Activated CD8-positive, alpha-beta T cell treated with anti-CD3 and anti-CD28 coated beads, Interleukin-2, amount 10 ng/mL, durations not matched to agents 7 days and 5 days (primary cell): ENCODE results near the gene OR52I1. TPM values are rescaled to one million over a fixed set of nuclear protein-coding genes. Genes with fewer than 3 reads are reported as not detected.
A peak's percentile ranks its signal among the peaks of the same experiment; 100 is the strongest.

Experiments used
- ATAC-seq: fragments of 150-1000 bp; cut with Tn5 transposase; one replicate; pipeline ENCODE4 v1.10.0; 2021; ENCODE audit warnings: moderate library complexity
- CTCF ChIA-PET: fragments of 350-600 bp; sonication (Branson Sonifier 250); formaldehyde crosslinking; loops from one replicate; lab custom pipeline; 2021; ENCODE audit warnings: antibody characterized with exemption; lab: Charles Lee
- POLR2A ChIA-PET: fragments of 350-600 bp; sonication (Branson Sonifier 250); formaldehyde crosslinking; loops from one replicate; lab custom pipeline; 2021; ENCODE audit warnings: antibody characterized with exemption; lab: Charles Lee
- DNase-seq: peaks from one replicate; pipeline ENCODE4 v3.0.0-alpha.2; 2020
- H3K27ac Mint-ChIP-seq: one replicate; pipeline ENCODE4 v1.8.0; 2021; ENCODE audit warnings: mild to moderate bottlenecking, mixed read lengths
- H3K27me3 Mint-ChIP-seq: one replicate; pipeline ENCODE4 v1.8.0; 2021; ENCODE audit warnings: low read depth, mixed read lengths
- H3K36me3 Mint-ChIP-seq: one replicate; pipeline ENCODE4 v1.8.0; 2021; ENCODE audit warnings: low read depth, mixed read lengths
- H3K4me1 Mint-ChIP-seq: one replicate; pipeline ENCODE4 v1.8.0; 2021; ENCODE audit warnings: low read depth, mixed read lengths
- H3K4me3 Mint-ChIP-seq: one replicate; pipeline ENCODE4 v1.8.0; 2021; ENCODE audit warnings: mild to moderate bottlenecking, mixed read lengths
- H3K9me3 Mint-ChIP-seq: one replicate; pipeline ENCODE4 v1.8.0; 2022; ENCODE audit warnings: mixed read lengths; ENCODE audit not compliant: insufficient read depth
- total RNA-seq, 2 experiments: library from RNA; stranded (reverse); gene quantifications; one replicate each; pipeline ENCODE4 v1.2.3, GENCODE V29; 2021

Gene OR52I1
- total RNA-seq, 2 experiments from 2014 or later, result not detected

DNA sequence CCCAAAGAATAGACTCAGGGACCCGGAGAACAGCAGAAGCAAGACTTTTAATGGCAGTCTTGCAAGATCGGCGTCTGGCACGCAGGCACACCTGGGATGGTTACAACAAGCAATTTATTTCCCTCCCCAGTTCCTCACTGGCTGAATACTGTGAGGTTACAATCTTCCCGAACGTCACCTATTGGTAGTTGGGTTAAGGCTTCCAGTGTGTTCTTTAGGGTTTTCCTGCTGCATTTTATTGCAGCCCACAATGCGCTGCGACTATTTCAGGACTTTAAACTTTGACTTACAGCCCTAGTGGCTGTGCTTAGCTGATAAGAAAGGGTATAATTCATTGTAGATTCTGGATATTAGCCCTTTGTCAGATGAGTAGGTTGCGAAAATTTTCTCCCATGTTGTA is 25.7 kb downstream of the OR52I1 start:
- ChIA-PET POLR2A (no interaction called here), CTCF (no interaction called here)
- Mint-ChIP-seq H3K4me3 (no peak overlapping the region), H3K4me1 (no peaks in the 10 kb centered on the region), H3K27me3 (peaks cover 13% of the 10 kb centered on the region), H3K36me3 (no peaks in the 10 kb centered on the region), H3K27ac (no peak overlapping the region), H3K9me3 (no peaks in the 10 kb centered on the region)
- no peak for DNase-seq
- ATAC-seq, result no peak

- no peak overlapping the region for H3K4me3 Mint-ChIP-seq
- H3K36me3 Mint-ChIP-seq, result no peaks in the 10 kb centered on the region
- H3K27me3 Mint-ChIP-seq, result peaks cover 32% of the 10 kb centered on the region
- H3K9me3 Mint-ChIP-seq, result peaks cover 4% of the 10 kb centered on the region
- DNase-seq (peak; percentile 82), ATAC-seq (peak; percentile 57)
- H3K4me1 Mint-ChIP-seq, result no peaks in the 10 kb centered on the region
- H3K27ac Mint-ChIP-seq, result no peak overlapping the region
- ChIA-PET POLR2A (no interaction called here), CTCF (interaction anchor here (1.2 to 2.8 kb wide), 4 partner anchors 11 to 20 kb away, joined by 3 to 26 read pairs (median 4); partner anchors contain the start of genes OR51D1 and TRIM68)
Observed at GRCh38 chr11:4626207-4627099, 32.6 kb downstream of the OR52I1 start.

GRCh38 chr11:4636136-4636535 is 42.3 kb downstream of the OR52I1 start:
- no peak for DNase-seq
- ChIA-PET POLR2A (no interaction called here), CTCF (interaction anchor here (0.8 to 3.2 kb wide), 16 partner anchors 9 to 655 kb away, joined by 3 to 26 read pairs (median 6); no protein-coding TSS in a partner anchor)
- H3K4me1 Mint-ChIP-seq, result no peaks in the 10 kb centered on the region
- no peaks in the 10 kb centered on the region for H3K9me3 Mint-ChIP-seq
- no peaks in the 10 kb centered on the region for H3K36me3 Mint-ChIP-seq
- no peak overlapping the region for H3K27ac Mint-ChIP-seq
- no peak overlapping the region for H3K4me3 Mint-ChIP-seq
- H3K27me3 Mint-ChIP-seq, result peaks cover 5% of the 10 kb centered on the region
- no peak for ATAC-seq

GRCh38 chr11:4636962-4637661 is 43.3 kb downstream of the OR52I1 start, which contains the start of gene OR51D1:
Gene OR51D1, plus strand, starts transcription at chr11:4637477. Its CDS starts 2,314 bp downstream, at chr11:4639791.
- Mint-ChIP-seq H3K9me3 (no peaks in the 10 kb centered on the region), H3K27ac (no peak within 1 kb of the TSS), H3K4me1 (no peaks in the 10 kb centered on the region), H3K27me3 (peaks cover 3% of the 10 kb centered on the region), H3K4me3 (no peak within 1 kb of the TSS), H3K36me3 (no peaks in the 10 kb centered on the region)
- ATAC-seq (peak; percentile 97), DNase-seq (peak; percentile 75)
- ChIA-PET CTCF (interaction anchor here (0.6 to 3.2 kb wide), 21 partner anchors 8 to 1254 kb away, joined by 3 to 26 read pairs (median 4); partner anchors contain the start of gene OR52I1), POLR2A (no interaction called here)

DNA sequence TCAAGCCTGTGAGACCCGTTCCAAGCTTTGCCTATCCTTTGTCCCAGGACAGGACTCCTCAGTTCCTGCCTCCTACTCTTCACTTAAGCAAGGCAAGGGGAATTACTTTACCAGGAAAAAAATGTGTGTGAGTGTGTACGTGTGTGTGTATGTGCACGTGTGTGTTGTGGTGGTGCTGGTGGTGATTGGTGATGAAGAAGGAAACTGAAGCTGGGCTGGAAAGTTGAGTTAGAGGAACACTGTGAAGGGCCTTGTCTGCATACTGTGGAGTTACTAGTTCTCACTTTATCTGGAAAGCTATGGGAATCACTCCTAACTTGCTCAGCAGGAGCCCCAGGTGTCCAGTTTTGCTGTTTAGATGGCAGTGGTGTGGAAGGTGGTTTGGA is 43.8 kb downstream of the OR52I1 start:
- Mint-ChIP-seq H3K27ac (no peak overlapping the region), H3K4me1 (no peaks in the 10 kb centered on the region)

GRCh38 chr11:4639931-4640330 is 46.1 kb downstream of the OR52I1 start:
- CTCF ChIA-PET, result no interaction called here
- POLR2A ChIA-PET, result no interaction called here
- ATAC-seq, result no peak

More for the DNA sequence above, 43.8 kb downstream of the OR52I1 start:
- H3K9me3 Mint-ChIP-seq, result no peaks in the 10 kb centered on the region
- DNase-seq (no peak), ATAC-seq (no peak)
- ChIA-PET CTCF (interaction anchor here (0.6 to 3.2 kb wide), 14 partner anchors 10 to 1253 kb away, joined by 3 to 26 read pairs (median 6); partner anchors contain the start of gene OR52I1), POLR2A (no interaction called here)
- no peak overlapping the region for H3K4me3 Mint-ChIP-seq
- H3K27me3 Mint-ChIP-seq, result peaks cover 2% of the 10 kb centered on the region
- no peaks in the 10 kb centered on the region for H3K36me3 Mint-ChIP-seq

DNA sequence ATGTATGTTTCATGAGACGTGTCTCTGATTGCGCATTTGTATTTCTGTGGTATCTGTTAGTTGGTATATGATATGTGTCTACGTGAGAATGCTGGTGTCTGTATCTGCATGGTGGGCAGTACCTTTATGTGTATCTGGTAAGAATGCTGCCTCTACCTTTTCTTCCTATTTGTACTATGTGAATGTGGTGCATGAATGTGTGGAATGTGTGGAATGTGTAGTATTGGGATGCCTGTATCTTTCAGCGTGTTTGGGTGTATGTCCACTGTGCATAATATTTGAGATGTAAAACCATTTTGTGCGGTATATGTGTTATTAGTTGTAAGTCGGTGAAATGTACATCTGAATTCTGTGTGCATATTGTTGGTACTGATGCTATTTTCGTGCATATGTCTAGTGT is 47.7 kb downstream of the OR52I1 start:
- DNase-seq (no peak), ATAC-seq (no peak)
- Mint-ChIP-seq H3K36me3 (no peaks in the 10 kb centered on the region), H3K27ac (no peak overlapping the region), H3K4me1 (no peaks in the 10 kb centered on the region), H3K9me3 (no peaks in the 10 kb centered on the region), H3K4me3 (no peak overlapping the region), H3K27me3 (no peaks in the 10 kb centered on the region)
- POLR2A ChIA-PET, result no interaction called here
- CTCF ChIA-PET, result no interaction called here

More at GRCh38 chr11:4639931-4640330, 46.1 kb downstream of the OR52I1 start:
- no peak overlapping the region for H3K4me3 Mint-ChIP-seq
- no peaks in the 10 kb centered on the region for H3K36me3 Mint-ChIP-seq
- no peaks in the 10 kb centered on the region for H3K27me3 Mint-ChIP-seq
- no peaks in the 10 kb centered on the region for H3K9me3 Mint-ChIP-seq
- H3K4me1 Mint-ChIP-seq, result no peaks in the 10 kb centered on the region
- H3K27ac Mint-ChIP-seq, result no peak overlapping the region
- no peak for DNase-seq

DNA sequence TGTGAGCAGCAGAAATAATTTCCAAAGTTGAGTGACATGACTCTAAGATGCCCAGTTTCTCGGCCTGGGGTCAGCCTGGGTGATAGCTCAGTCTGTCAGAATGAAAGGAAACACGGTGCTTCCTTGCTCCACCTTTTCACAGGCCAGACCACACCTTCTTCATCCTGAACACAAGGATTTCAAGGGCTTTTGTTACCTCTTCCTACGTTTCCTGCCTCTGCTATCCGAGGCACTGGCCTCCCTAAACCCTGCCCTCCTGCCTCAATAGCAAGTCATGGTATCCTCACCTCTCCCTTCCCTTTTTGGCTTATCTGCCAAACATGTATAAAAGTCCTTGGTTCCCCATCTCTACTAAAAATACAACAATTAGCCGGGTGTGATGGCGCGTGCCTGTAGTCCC is 48.2 kb downstream of the OR52I1 start:
- no peak for ATAC-seq
- POLR2A ChIA-PET, result no interaction called here
- no peaks in the 10 kb centered on the region for H3K9me3 Mint-ChIP-seq

DNA sequence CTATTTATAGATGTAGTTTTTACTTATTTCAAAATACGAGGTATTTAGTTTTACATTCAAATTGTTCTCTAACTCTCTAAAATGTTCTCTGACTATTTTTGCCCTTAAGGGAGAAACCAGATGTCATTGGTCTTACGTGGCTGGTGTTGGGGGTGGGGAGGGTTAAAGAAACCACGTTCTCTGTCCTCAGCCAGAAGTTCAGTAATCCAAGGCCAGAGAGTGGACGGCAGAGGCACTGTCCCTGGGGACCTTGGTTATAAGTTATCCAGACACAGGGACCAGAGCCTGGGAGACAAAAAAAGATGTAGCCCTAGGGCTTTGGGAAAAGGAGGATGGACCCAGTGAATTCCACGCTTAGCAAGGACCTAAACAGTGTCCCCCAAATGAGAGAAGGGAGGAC is 49.2 kb downstream of the OR52I1 start:
- H3K36me3 Mint-ChIP-seq, result no peaks in the 10 kb centered on the region
- H3K4me1 Mint-ChIP-seq, result no peaks in the 10 kb centered on the region
- no peak for ATAC-seq
- CTCF ChIA-PET, result no interaction called here
- no peaks in the 10 kb centered on the region for H3K9me3 Mint-ChIP-seq
- no peak for DNase-seq
- peaks cover 2% of the 10 kb centered on the region for H3K27me3 Mint-ChIP-seq
- POLR2A ChIA-PET, result no interaction called here
- no peak overlapping the region for H3K27ac Mint-ChIP-seq
- H3K4me3 Mint-ChIP-seq, result no peak overlapping the region

More for the DNA sequence above, 48.2 kb downstream of the OR52I1 start:
- Mint-ChIP-seq H3K27ac (no peak overlapping the region), H3K4me3 (no peak overlapping the region), H3K4me1 (no peaks in the 10 kb centered on the region), H3K36me3 (no peaks in the 10 kb centered on the region), H3K27me3 (no peaks in the 10 kb centered on the region)
- no peak for DNase-seq
- CTCF ChIA-PET, result no interaction called here

GRCh38 chr11:4643682-4644081 is 49.8 kb downstream of the OR52I1 start, which contains the start of gene OR51E1:
Gene OR51E1, plus strand, starts transcription at chr11:4643982. Its CDS starts 8,545 bp downstream, at chr11:4652527.
- POLR2A ChIA-PET, result no interaction called here
- Mint-ChIP-seq H3K4me3 (no peak within 1 kb of the TSS), H3K27ac (no peak within 1 kb of the TSS), H3K27me3 (peaks cover 3% of the 10 kb centered on the region), H3K36me3 (no peaks in the 10 kb centered on the region), H3K4me1 (no peaks in the 10 kb centered on the region), H3K9me3 (no peaks in the 10 kb centered on the region)
- ATAC-seq, result no peak
- CTCF ChIA-PET, result no interaction called here
- DNase-seq, result no peak

DNA sequence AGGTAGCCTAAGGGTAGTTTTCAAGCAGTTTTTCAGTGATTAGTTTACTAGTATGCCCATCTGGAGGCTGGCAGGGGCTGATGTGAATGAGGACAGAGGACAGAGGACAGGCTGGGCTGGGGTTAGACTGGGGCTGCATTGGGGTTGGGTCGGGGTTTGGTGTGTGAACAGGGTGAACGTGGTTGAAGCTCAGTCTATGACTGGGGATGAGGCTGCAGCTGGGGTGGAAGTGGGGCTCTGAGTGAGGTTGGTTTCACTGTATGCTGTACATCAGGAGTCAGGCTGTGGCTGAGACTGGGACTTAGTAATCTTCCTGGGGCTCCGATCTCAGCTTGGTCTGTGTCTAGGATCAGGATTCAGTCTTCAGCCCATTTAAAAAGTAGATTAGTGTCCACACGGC is 50.4 kb downstream of the OR52I1 start:
- DNase-seq, result no peak

More for the DNA sequence above, 50.4 kb downstream of the OR52I1 start:
- Mint-ChIP-seq H3K4me1 (no peaks in the 10 kb centered on the region), H3K27me3 (peaks cover 4% of the 10 kb centered on the region), H3K27ac (no peak overlapping the region), H3K9me3 (no peaks in the 10 kb centered on the region), H3K4me3 (no peak overlapping the region), H3K36me3 (no peaks in the 10 kb centered on the region)
- no peak for ATAC-seq
- POLR2A ChIA-PET, result no interaction called here
- CTCF ChIA-PET, result no interaction called here
